ENCODE data around the gene FTCD. TPM values are rescaled to one million over a fixed set of nuclear protein-coding genes. Genes with fewer than 3 reads are reported as not detected.

The FTCD gene
- total RNA-seq, 2 experiments from 2014 or later = 0.52 to 0.85 TPM

DNA sequence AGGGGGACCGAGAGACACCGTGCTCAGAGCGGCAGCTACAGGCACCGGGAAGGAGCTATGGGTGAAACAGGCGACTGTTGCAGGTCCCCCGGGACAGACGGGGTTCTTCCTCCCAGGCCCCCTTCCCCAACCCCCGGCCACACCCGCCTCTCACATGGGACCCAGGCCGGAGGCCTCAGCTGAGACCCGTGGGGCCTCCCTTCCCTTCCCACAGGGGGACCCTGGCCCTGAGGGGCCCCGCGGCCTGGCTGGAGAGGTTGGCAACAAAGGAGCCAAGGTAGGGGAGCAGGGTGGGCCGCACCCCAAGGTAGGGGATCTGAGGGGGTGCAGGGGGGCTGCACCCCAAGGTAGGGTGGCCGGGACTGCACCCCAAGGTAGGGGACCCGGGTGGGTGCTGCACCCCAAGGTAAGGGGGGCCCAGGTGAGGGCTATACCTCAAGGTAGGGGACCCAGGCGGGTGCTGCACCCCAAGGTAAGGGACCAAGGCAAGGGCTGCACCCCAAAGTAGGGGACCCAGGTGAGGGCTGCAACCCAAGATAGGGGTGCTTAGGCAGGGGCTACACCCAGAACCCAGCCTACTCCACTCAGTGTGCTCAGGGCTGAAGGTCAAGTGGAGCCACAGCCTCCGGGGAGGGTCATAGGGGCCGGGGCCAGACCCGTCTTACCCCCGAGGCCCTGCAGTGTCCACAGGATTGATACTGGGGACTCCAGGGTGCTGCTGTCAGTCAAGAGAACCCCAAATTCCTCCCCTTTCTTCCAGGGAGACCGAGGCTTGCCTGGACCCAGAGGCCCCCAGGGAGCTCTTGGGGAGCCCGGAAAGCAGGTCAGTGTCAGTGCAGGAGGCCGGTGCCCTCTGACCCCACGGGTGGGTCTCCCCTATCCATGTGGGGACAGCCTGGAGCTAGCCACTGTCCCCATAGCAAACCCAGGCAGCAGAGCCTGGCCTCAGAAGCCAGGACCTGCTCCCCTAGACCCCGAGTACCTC is 34.8 kb downstream of the FTCD start:
- TF ChIP-seq CTCF (IDR thresholded peaks at IDR 0.05) = no peak
- Mint-ChIP-seq H3K4me3 (no peak overlapping the region), H3K27me3 (no peaks in the 10 kb centered on the region), H3K4me1 (ENCODE audit: low read depth) (no peaks in the 10 kb centered on the region), H3K9me3 (no peaks in the 10 kb centered on the region), H3K36me3 (ENCODE audit: low read depth) (no peaks in the 10 kb centered on the region), H3K27ac (no peak overlapping the region)
- no peak for DNase-seq
- ChIA-PET POLR2A (no interaction called here), CTCF (no interaction called here)
- intact Hi-C loops (cut with micrococcal nuclease) = no loop called here
- no peak for ATAC-seq

DNA sequence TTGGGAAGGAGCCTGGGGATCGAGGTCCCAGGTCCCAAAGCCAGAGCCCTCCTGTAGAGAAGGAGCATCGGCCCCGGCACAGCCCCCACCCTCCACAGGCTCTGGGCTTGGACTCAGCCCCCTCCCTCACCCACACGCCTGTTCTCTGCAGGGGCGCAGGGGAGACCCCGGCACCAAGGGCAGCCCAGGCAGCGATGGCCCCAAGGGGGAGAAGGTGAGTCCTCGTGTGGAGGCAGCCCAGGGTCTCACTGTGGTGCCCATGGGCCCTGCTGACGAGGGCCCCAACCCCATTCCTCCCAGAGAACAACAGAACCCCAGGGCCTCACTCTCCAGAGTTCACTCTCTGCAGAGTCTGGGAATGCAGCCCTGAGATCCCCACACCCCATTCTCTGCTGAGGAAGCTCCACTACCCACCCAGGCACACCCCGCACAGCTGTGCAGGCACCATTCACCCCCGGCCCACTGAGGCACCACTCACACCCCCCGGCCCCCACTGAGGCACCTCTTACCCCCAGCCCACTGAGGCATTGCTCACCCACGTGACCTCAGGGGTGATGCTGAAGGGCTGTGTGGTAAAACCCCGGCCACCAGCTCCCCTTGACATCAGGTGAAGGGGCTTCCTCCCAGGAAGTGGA is 35.6 kb downstream of the FTCD start:
- Mint-ChIP-seq H3K4me1 (ENCODE audit: low read depth) (no peaks in the 10 kb centered on the region), H3K36me3 (ENCODE audit: low read depth) (no peaks in the 10 kb centered on the region), H3K9me3 (no peaks in the 10 kb centered on the region), H3K27ac (no peak overlapping the region), H3K4me3 (no peak overlapping the region), H3K27me3 (no peaks in the 10 kb centered on the region)
- ATAC-seq (no peak), DNase-seq (no peak)
- CTCF ChIA-PET = no interaction called here
- TF ChIP-seq CTCF (IDR thresholded peaks at IDR 0.05) = no peak
- intact Hi-C loops (cut with micrococcal nuclease) = no loop called here
- POLR2A ChIA-PET = no interaction called here

GRCh38 chr21:46119144-46119636 is 36.2 kb downstream of the FTCD start:
- CTCF ChIA-PET = no interaction called here
- Mint-ChIP-seq H3K4me3 (no peak overlapping the region), H3K4me1 (ENCODE audit: low read depth) (no peaks in the 10 kb centered on the region), H3K27ac (no peak overlapping the region), H3K36me3 (ENCODE audit: low read depth) (peaks cover 2% of the 10 kb centered on the region), H3K27me3 (no peaks in the 10 kb centered on the region), H3K9me3 (no peaks in the 10 kb centered on the region)
- ATAC-seq (no peak), DNase-seq (no peak)
- intact Hi-C loops (cut with micrococcal nuclease) = no loop called here
- TF ChIP-seq CTCF (IDR thresholded peaks at IDR 0.05) = no peak
- POLR2A ChIA-PET = no interaction called here

- H3K36me3 Mint-ChIP-seq (ENCODE audit: low read depth) = peaks cover 6% of the 10 kb centered on the region
- ChIA-PET POLR2A (interaction anchor here (1.4 kb wide), 1 partner anchor 10 kb away, joined by 3 read pairs; no protein-coding TSS in a partner anchor), CTCF (no interaction called here)
- no peaks in the 10 kb centered on the region for H3K4me1 Mint-ChIP-seq (ENCODE audit: low read depth)
- H3K9me3 Mint-ChIP-seq = no peaks in the 10 kb centered on the region
- no peak overlapping the region for H3K27ac Mint-ChIP-seq
- H3K27me3 Mint-ChIP-seq = no peaks in the 10 kb centered on the region
- intact Hi-C loops (cut with micrococcal nuclease) = no loop called here
- no peak overlapping the region for H3K4me3 Mint-ChIP-seq
- no peak for DNase-seq
- ATAC-seq = no peak
- TF ChIP-seq CTCF (IDR thresholded peaks at IDR 0.05) = no peak
These were observed 36.8 kb downstream of the FTCD start for GRCh38 chr21:46118316-46119143.

All from activated CD8-positive, alpha-beta T cell treated with anti-CD3 and anti-CD28 coated beads for 36 hours (primary cell).